GM04503 (cell line): ENCODE measurements around the gene IL36A.

ENCODE experiments used
- DNase-seq: peaks from one replicate; pipeline ENCODE4 v3.0.0-alpha.2; 2012; ENCODE audit warnings: low read depth

Gene IL36A

DNA sequence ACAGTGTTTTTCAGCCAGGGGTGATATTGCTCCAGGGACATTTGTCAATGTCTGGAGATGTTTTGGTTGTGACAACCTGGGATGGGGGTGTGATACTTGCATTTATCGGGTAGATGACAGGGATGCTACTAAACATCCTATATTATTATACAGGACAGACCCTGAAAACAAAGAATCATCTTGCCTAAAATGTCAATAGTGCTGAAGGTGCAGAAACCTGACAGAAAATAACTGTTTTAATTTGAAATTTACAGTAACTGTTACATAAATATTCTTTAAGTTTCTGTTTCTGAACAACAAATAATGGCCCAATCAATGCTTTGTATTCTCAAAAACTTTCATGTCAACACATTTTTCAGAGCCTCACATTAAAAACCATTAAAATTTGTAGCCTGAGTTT is 2.0 kb downstream of the IL36A start:
- no peak for DNase-seq

GRCh38 chr2:113009622-113010021 is 4.4 kb downstream of the IL36A start:
- no peak for DNase-seq

DNA sequence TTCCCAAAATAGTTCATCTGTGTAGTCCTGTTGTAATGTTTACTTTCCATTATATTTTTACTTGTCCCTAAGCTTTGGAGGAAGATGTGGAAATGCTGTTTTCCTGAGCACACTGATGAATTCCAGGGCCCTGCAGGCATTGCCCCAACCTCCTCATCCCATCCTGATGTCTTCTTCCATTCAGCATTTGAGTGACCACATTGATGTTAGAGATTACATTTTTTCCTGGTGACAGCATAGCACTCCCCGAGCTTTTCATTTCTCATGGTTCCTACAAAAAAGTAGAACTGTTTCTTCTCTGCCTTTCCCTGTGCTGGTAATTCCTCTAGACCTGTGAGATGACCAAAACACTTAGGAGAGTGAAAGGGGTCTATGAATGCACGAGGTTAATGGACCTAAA is 4.8 kb downstream of the IL36A start:
- peak; percentile 6 for DNase-seq

- DNase-seq = no peak
These were observed 5.8 kb downstream of the IL36A start for GRCh38 chr2:113011108-113011507.

DNA sequence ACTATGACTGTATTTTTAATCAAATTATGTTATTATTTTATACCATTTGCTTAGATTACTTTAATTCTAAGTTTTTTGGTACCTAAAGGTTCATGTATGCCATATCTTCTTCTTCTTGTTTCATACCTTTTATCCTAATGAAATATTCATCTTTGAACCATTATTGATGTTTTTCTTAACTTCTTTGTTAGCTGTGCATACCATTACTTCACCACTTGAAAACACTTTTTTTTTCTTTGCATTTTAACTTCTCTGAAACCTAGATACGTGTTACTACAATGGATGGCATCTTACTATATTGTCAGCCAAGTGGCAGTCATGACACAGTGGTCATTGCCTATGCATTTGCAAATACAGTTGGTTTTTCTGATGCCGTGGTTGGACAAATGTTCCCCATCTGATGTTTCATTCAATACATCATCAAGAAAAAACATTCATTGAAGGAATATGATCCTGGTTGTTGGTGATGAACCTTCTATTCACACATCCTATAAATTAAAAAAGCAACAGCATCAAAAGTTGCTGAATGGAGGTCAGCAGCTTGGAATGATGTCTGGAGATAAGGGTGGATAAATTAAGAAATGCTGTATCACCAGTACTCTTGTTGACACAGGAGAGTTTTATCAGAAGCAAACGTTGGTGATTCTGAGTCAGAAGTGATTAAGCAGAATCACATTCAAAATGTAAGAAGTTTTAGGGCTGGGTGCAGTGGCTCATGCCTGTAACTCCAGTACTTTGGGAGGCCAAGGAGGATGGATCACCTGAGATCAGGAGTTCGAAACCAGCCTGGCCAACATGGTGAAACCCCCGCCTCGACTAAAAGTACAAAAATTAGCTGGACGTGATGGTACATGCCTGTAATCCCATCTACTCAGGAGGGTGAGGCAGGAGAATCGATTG is 7.4 kb downstream of the IL36A start:
- no peak for DNase-seq

DNA sequence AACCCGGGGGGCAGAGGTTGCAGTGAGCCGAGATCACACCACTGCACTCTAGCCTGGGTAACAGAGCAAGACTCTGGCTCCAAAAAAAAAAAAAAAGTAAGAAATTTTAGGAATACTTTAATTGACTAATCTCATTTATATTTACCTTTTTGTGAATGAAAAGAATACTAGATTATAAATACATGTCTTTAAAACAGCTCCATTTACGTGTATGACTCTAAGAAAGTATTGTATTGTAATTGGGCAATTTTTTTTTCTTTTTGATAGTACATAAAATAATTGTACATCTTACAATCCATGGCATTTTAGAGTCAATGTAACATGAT is 8.0 kb downstream of the IL36A start:
- no peak for DNase-seq

DNA sequence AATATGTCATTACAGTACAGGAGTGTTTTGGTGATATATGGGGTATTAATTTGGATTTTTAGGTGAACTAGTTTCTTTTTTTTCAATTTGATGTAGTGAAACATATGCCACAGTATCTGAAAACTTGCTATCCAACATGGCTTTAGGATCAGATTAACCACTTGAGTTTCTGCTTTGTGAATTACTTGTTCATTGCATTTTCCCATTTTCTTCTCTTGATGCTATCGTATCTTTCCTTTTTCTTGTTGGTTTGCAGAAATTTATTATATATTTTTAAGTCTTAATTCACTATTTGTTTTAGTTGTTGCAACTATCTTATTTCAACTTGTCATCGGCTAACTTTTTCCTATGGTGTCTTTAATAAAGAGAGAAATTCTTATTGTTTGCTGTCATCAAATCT is 8.8 kb downstream of the IL36A start:
- DNase-seq = no peak

GRCh38 chr2:113015042-113015441 is 9.8 kb downstream of the IL36A start:
- DNase-seq = no peak

- DNase-seq = no peak
These were observed 10.4 kb downstream of the IL36A start for GRCh38 chr2:113015655-113016054.

DNA sequence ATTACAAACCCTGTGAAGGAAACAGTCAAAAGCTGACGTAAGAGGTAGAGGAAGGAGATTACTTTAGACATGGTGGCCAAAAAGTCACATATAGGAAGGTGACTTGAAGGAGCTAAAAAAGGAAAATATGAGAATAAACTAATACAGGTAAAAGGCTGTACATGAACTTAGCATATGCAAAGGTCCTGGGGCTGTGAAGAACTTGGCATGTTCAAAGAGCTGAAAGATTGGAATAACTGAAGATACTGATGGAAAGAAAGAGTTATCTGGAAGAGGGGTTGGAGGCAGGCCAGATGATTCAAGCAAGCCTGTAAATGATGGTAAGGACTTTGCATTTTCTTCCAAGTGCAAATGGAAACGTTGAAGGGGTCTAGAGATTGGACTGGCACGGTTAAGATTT is 13.2 kb downstream of the IL36A start:
- DNase-seq = no peak

DNA sequence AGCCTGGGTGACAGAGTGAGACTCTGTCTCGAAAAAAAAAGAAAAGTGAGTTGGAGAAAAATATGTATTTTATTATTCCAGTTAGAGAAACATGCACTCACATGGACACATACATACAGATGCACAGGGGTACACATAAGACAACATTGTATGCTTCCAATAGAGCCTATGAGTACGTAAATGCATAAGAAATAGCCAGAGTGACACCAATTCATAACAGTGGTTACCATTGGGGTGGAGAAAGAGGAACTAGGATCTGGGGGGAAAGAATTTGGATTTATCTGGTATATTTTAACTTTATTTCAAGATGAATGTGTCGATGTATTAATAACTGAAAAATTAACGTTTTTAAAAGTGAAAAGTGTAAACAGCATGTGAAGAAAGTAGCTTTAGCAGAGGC is 16.1 kb downstream of the IL36A start:
- DNase-seq = no peak

- DNase-seq = no peak
These were observed 19.5 kb downstream of the IL36A start for GRCh38 chr2:113024764-113025163.

DNA sequence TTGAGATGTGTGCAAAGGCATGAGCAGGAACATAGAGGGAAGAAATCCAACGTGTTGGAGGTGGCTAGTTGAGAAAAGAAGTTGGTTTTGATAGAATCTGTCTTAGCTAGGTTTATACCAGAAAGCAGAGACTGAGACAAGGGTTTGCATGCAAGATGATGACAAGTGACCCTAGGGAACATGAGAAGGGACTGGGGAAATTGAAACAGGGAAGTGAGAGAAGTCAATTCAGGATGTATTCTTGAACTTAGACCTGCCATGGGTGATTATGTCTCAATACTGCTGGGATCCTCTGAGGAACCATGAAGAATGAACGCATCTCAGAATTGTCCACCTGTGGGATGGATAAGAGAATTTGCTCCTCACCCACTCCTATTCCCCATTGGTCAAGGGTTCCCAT is 20.5 kb downstream of the IL36A start:
- no peak for DNase-seq

DNA sequence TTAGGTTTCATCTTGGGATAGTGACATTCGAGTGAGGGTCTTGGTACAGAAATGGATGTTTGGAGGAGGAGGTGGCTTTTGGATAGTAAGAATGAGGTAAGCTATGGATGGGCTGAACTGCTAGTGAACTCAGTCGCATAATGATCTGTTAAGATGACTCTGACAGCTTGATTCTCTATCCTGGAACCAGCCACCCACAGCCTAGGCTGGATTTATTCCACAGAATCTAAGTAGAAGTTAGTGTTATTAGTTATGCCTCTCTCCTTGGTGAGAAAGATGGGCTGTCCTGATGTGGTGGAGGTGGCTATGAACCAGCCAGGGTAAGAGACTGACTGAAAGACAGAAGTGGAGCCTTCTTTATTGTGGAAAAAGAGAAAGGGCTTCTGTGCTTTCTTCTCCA is 22.4 kb downstream of the IL36A start:
- no peak for DNase-seq

DNA sequence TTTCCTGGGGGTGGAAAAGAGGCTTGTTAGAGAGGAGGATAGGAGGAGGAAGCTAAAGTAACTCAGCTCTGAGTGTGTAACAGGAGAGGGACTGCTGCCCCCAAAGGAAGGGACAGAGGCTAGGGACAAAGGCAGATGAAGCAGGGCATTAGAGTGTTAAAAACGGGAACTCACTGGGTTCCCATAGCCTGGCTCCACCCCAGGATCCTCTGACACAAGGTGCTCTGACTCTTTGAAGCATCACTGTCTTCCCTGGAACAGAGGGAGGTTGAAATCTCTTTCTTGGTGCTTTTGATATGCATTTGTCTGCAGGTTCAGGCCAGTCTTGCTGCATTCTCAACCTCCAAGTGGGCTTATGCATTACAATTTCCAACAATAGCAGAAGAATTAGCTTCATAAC is 22.9 kb downstream of the IL36A start:
- DNase-seq = no peak

DNA sequence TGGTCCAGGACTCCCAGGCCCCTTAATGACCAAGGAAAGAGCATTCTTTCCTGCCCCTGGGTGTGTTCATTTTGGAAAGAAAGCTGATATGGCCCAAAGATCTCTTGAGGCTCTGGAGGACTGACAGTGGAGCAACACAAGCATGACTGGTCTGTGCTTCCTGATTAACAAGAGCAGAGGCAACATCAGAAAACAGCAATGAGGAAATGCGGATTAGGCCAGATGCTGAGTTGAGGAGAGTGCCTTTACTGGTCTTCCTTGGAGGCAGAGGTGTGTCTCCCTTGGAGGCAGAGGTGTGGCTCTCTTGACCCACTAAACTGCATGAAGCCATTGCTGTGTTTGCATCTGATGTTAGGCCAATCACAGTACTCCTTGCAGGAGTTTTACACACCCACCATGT is 27.5 kb downstream of the IL36A start:
- no peak for DNase-seq

GRCh38 chr2:113034016-113034415 is 28.8 kb downstream of the IL36A start:
- no peak for DNase-seq

GRCh38 chr2:113036763-113037162 is 31.5 kb downstream of the IL36A start:
- no peak for DNase-seq

DNA sequence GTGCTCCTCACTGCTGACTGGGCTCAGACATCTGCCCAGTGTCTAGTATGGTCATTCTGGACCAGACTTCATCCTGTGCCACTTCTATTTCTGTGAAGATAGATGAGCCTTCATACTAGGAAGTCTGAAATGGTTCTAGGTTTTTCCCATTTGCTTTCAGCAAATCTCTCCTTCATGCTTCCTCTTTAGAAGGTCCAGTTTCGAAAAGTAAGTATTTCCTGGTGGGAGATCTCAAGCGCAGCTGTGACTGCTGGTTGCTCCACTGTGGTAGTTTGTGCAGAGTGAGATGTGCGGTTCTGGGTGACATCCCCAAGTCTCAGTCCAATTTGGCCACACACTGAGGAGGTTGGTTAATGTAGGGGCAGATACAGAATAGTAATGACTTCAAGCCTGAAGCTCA is 33.0 kb downstream of the IL36A start:
- DNase-seq = no peak

DNA sequence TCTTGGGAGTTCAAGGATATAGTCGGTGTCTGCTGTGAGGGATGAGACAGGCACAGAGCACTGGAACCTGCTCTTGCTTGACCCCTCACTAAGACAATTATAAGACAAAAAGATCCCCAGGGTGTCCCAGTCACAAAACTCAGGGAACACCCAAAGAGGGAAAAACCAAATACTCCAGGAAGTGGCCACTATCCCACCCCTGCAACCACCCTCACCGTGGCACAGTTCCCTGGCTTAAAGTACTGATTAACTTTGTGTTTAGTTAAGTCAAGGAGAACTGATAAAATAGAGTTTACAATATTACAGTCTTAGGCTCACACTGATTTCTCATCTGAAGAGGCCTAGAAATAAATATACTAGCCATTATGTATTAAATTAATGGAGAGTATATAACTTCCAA is 33.9 kb downstream of the IL36A start:
- no peak for DNase-seq

DNA sequence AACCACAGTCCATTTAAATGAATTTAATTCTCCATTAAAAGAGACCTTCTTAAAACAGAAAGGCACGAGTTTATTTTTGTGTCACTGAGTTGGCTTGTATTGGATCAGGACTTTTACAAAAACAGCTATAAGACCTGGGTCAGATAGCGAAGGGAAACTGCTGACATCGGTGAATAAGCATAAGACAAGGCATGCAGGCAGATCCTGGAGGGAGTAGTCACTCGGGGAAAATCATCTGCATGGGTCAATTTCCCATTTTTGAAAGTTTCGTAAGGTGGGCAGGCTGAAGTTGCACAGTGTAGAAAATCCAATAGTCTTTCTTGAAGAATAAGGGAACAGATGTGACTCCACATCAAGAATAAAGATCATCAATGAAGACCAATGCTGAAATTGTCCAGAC is 34.5 kb downstream of the IL36A start:
- DNase-seq = no peak

GRCh38 chr2:113041871-113042270 is 36.6 kb downstream of the IL36A start:
- DNase-seq = no peak

GRCh38 chr2:113046465-113046864 is 41.2 kb downstream of the IL36A start:
- DNase-seq = no peak
